Activated naive CD8-positive, alpha-beta T cell treated with anti-CD3 and anti-CD28 coated beads, Interleukin-2, amount 50 U/mL, for 24 hours (primary cell): Measurements from ENCODE around the gene XCR1.

Source experiments
- ATAC-seq: fragments of 150-1000 bp; cut with Tn5 transposase; one replicate; pipeline ENCODE4 v1.10.0; 2021
- DNase-seq: peaks from one replicate; pipeline ENCODE4 v3.0.0; 2021
- H3K27ac Mint-ChIP-seq: one replicate; pipeline ENCODE4 v1.8.0; 2021; ENCODE audit warnings: mild to moderate bottlenecking, mixed read lengths
- H3K27me3 Mint-ChIP-seq: one replicate; pipeline ENCODE4 v1.8.0; 2021; ENCODE audit warnings: mixed read lengths
- H3K36me3 Mint-ChIP-seq: one replicate; pipeline ENCODE4 v1.8.0; 2021; ENCODE audit warnings: low read depth, mixed read lengths
- H3K4me1 Mint-ChIP-seq: one replicate; pipeline ENCODE4 v1.8.0; 2021; ENCODE audit warnings: mixed read lengths
- H3K4me3 Mint-ChIP-seq: one replicate; pipeline ENCODE4 v1.8.0; 2021; ENCODE audit warnings: mild to moderate bottlenecking, moderate library complexity, mixed read lengths
- H3K9me3 Mint-ChIP-seq: one replicate; pipeline ENCODE4 v1.8.0; 2021; ENCODE audit warnings: mixed read lengths

XCR1 gene

DNA sequence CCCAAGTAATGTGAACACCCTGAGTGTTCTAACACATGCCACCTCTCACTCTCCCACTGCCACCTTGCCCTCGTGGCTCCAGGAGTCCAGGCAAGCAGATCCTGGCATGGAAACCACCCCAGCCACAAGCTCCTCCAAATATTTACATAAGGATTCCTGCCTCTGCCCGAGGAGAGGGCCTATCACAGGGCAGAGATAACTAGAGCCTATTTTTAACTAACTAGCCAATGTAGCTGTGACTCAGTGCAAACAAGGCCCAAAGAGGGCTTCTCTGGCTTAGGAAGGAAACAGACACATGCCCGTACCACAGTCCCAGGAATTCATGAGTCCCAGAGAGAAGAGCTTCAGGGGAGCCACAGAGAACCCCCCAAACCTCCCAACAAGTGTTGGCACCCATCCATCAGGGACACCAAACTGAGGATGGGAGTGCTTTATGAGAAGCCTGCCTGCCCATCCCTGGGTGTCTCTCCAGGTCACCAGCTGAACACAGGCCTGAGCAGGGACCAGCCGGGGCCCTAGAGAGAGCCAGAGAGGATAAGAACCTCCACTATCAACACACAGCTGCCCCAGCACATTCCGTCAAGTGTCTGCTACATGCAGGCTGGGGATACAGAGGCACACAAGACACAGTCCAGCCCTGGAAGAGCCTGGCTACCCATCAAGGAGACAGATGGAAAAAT lies 40.8 kb downstream of the XCR1 start:
- DNase-seq (no peak), ATAC-seq (no peak)
- no peaks in the 10 kb centered on the region for H3K27me3 Mint-ChIP-seq
- peaks cover 34% of the 10 kb centered on the region for H3K36me3 Mint-ChIP-seq
- no peaks in the 10 kb centered on the region for H3K9me3 Mint-ChIP-seq
- no peak overlapping the region for H3K27ac Mint-ChIP-seq
- H3K4me1 Mint-ChIP-seq = peaks cover 54% of the 10 kb centered on the region
- H3K4me3 Mint-ChIP-seq = no peak overlapping the region

- Mint-ChIP-seq H3K9me3 (no peaks in the 10 kb centered on the region), H3K36me3 (peaks cover 36% of the 10 kb centered on the region), H3K27ac (no peak overlapping the region), H3K27me3 (no peaks in the 10 kb centered on the region), H3K4me3 (no peak overlapping the region), H3K4me1 (peaks cover 59% of the 10 kb centered on the region)
- DNase-seq = no peak
- ATAC-seq = no peak
These were observed 41.6 kb downstream of the XCR1 start for GRCh38 chr3:45985532-45986302.

DNA sequence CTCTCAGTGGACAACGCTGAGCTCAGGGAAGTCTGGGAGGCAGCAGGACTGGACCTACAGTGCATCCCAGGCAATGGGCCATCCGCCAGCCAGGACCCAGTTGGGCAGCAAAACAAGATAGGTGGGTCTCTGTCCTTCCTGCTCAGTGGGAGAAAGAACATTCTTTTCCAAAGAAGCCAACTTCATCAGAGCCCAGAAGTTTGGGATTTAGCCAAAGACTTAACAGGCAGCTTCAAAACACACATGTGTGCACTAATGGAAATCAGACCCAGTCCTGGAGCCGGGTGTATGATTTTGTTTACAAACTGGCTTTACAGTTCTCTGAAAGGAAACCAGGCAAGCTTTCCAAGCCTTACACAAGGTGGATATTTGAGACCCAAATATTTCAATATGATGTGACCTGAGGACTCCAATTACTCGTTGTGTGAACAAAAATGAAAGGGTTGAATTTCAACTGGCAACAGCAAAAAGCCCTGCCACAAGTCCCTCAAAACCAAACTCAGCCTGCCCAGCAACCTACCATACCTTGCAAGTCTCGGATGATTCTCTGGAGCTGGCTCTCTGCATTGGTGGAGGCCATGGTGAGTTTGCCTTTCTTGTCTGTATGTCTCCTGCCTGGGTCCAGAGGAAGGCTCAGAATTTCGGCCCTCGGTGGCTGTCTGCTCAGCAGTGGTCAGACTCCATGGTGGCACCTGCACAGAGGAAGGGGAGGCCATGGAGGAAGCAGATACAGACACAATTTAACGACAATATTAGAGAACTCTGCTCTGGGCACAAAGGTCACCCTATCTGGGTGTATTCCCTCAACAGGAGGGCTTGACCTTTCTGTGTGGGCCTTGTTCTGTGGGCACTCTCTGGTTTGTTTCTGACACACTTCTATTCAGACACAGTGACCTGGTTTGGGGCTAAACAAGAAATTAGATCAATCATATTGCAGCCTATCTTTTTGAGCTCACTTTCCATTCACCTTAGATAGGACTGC lies 42.7 kb downstream of the XCR1 start:
- Mint-ChIP-seq H3K27me3 (no peaks in the 10 kb centered on the region), H3K9me3 (no peaks in the 10 kb centered on the region), H3K27ac (no peak overlapping the region), H3K4me1 (peaks cover 59% of the 10 kb centered on the region), H3K36me3 (peaks cover 39% of the 10 kb centered on the region), H3K4me3 (no peak overlapping the region)
- ATAC-seq (no peak), DNase-seq (no peak)

DNA sequence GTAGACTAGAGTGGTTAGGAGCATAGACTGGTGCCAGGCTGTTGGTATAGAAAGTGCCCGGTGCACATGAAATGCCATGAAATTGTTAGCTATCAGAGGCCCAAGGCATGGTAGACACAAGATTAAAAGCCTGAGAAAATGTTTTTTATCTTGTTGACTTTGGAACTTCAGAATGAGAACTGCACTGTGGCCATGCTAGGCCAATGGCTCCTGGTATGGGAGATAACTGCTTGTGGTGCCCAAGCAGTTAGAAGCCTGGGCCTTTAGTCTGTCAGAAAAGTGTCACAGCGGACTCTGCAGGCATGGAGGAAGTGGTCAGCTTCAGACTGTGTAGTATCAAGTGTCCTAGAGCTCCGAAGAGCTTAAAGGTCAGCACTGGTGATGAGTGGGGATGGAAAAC lies 43.5 kb downstream of the XCR1 start:
- H3K36me3 Mint-ChIP-seq = peaks cover 45% of the 10 kb centered on the region
- no peaks in the 10 kb centered on the region for H3K27me3 Mint-ChIP-seq
- ATAC-seq (no peak), DNase-seq (no peak)
- H3K4me1 Mint-ChIP-seq = peaks cover 59% of the 10 kb centered on the region
- no peak overlapping the region for H3K27ac Mint-ChIP-seq
- H3K4me3 Mint-ChIP-seq = no peak overlapping the region
- H3K9me3 Mint-ChIP-seq = no peaks in the 10 kb centered on the region

- Mint-ChIP-seq H3K27ac (peak overlapping the region; percentile 60), H3K9me3 (no peaks in the 10 kb centered on the region), H3K27me3 (no peaks in the 10 kb centered on the region), H3K4me3 (peak overlapping the region; percentile 38), H3K36me3 (peaks cover 58% of the 10 kb centered on the region), H3K4me1 (peaks cover 61% of the 10 kb centered on the region)
- ATAC-seq = peak; percentile 64
- peak; percentile 30 for DNase-seq
These were observed 45.8 kb downstream of the XCR1 start for GRCh38 chr3:45981346-45982074.

- DNase-seq = no peak
- Mint-ChIP-seq H3K36me3 (peaks cover 59% of the 10 kb centered on the region), H3K4me3 (peak overlapping the region; percentile 38), H3K9me3 (no peaks in the 10 kb centered on the region), H3K4me1 (peaks cover 64% of the 10 kb centered on the region), H3K27ac (peak overlapping the region; percentile 60), H3K27me3 (no peaks in the 10 kb centered on the region)
- ATAC-seq = no peak
These were observed 46.5 kb downstream of the XCR1 start for GRCh38 chr3:45980819-45981218.

- H3K4me3 Mint-ChIP-seq = peak overlapping the region; percentile 28
- H3K36me3 Mint-ChIP-seq = peaks cover 63% of the 10 kb centered on the region
- no peaks in the 10 kb centered on the region for H3K9me3 Mint-ChIP-seq
- H3K27ac Mint-ChIP-seq = peak overlapping the region; percentile 53
- DNase-seq = peak; percentile 32
- H3K4me1 Mint-ChIP-seq = peaks cover 69% of the 10 kb centered on the region
- peak; percentile 70 for ATAC-seq
- H3K27me3 Mint-ChIP-seq = no peaks in the 10 kb centered on the region
These were observed 47.0 kb downstream of the XCR1 start for GRCh38 chr3:45980229-45980813.

- ATAC-seq (no peak), DNase-seq (no peak)
- Mint-ChIP-seq H3K27ac (no peak overlapping the region), H3K27me3 (no peaks in the 10 kb centered on the region), H3K4me3 (peak overlapping the region; percentile 28), H3K9me3 (no peaks in the 10 kb centered on the region), H3K36me3 (peaks cover 66% of the 10 kb centered on the region), H3K4me1 (peaks cover 74% of the 10 kb centered on the region)
These were observed 47.9 kb downstream of the XCR1 start for GRCh38 chr3:45979378-45979777.

DNA sequence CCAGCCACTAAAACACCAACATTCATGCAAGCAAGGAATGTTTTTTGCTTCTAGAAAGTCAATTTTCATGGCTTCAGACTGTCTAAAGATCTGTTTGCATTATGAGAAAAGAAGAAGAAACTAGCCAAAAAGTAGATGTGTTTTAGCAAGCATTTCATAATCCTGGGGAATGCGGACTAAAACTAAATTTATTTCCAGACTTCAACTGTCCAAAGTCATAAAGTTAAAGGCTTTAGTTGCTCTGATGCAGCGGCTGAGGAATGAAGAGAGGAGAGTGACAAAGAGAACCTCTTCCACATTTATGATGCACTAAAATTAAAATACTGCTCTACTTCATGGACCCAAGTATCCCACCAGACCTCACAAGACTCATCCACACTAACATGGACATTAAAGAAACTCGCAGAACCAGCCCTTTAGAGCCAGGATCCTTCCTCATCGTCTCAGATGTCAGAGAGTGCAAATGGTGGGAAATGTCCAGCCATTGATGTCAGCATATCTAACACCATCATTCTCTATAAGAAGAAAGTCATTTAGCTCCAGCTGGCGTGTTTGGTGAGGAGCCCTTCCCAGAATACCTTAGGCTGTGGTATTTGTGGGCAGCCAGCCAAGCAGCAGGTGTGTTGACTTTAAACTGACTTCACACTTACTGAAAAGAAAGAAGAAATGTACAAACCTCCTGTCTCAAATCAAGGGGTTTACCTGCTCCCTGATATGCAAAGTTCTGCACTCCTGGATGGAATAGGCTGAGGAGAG lies 49.1 kb downstream of the XCR1 start:
- peak; percentile 7 for ATAC-seq
- H3K4me1 Mint-ChIP-seq = peaks cover 78% of the 10 kb centered on the region
- no peaks in the 10 kb centered on the region for H3K27me3 Mint-ChIP-seq
- H3K27ac Mint-ChIP-seq = peak overlapping the region; percentile 74
- peak; percentile 42 for DNase-seq
- peaks cover 60% of the 10 kb centered on the region for H3K36me3 Mint-ChIP-seq
- H3K4me3 Mint-ChIP-seq = peak overlapping the region; percentile 58
- no peaks in the 10 kb centered on the region for H3K9me3 Mint-ChIP-seq

GRCh38 chr3:45976191-45977091 lies 50.8 kb downstream of the XCR1 start:
- peak; percentile 34 for ATAC-seq
- peak; percentile 26 for DNase-seq
- H3K27ac Mint-ChIP-seq = peak overlapping the region; percentile 72
- H3K4me1 Mint-ChIP-seq = peaks cover 81% of the 10 kb centered on the region
- peaks cover 60% of the 10 kb centered on the region for H3K36me3 Mint-ChIP-seq
- no peaks in the 10 kb centered on the region for H3K27me3 Mint-ChIP-seq
- no peak overlapping the region for H3K4me3 Mint-ChIP-seq
- H3K9me3 Mint-ChIP-seq = no peaks in the 10 kb centered on the region

DNA sequence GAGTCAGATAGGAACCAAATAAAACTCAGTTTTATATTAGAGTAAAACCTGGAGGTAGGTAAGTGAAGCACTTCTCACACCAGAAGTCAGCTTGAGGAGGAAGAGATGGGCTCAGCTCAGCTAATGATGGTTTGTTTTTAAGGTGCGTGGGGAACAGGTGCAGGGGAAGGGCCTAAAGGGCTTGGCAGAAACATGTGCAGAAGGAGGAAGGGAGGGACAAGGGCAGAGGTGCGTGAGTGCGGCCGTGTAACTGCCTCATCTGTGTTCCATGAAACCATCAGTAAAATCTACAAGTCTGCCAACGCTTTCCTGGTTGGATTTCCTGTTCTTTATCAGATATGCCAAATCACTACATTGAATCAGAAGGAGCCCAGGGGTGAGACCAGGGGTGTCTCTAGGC lies 51.6 kb downstream of the XCR1 start:
- H3K27me3 Mint-ChIP-seq = no peaks in the 10 kb centered on the region
- peaks cover 74% of the 10 kb centered on the region for H3K4me1 Mint-ChIP-seq
- H3K4me3 Mint-ChIP-seq = no peak overlapping the region
- ATAC-seq (no peak), DNase-seq (no peak)
- peaks cover 61% of the 10 kb centered on the region for H3K36me3 Mint-ChIP-seq
- H3K27ac Mint-ChIP-seq = peak overlapping the region; percentile 72
- no peaks in the 10 kb centered on the region for H3K9me3 Mint-ChIP-seq

DNA sequence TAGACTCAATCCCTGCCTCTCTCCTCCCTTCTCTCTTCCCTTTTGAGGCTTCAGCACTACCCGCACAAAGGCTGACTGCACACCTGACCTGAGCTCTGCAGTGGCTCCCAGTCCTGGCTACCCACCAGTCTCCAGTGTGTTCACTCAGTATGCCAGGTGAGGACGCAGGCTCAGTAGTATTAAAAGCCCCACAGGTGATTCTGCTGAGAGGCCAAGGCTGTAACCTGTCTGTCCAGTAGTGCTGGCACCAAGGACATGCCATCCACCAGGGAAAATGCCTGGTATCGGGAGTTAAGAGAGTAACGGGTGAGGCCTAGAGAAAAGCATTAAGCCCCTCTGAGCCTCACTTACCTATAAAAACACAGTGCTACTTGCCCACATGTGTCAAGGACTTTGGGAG lies 52.6 kb downstream of the XCR1 start:
- no peak for DNase-seq
- Mint-ChIP-seq H3K36me3 (peaks cover 62% of the 10 kb centered on the region), H3K27me3 (no peaks in the 10 kb centered on the region), H3K9me3 (no peaks in the 10 kb centered on the region), H3K4me3 (no peak overlapping the region), H3K27ac (no peak overlapping the region), H3K4me1 (peaks cover 66% of the 10 kb centered on the region)
- ATAC-seq = no peak
